HepG2 (cell line): ENCODE data around the gene PLCXD3. TPM values are rescaled to one million over a fixed set of nuclear protein-coding genes. Genes with fewer than 3 reads are reported as not detected.

Source experiments
- ATAC-seq: fragments of 200-7000 bp; cut with Tn5 transposase; 3 replicates; pipeline ENCODE4 v1.9.1; 2020; ENCODE audit warnings: mild to moderate bottlenecking, moderate library complexity
- BruUV-seq: library from RNA; stranded (reverse); fragments of 400-500 nt; replicated peaks from 2 replicates; lab custom pipeline; 2021; lab: Mats Ljungman, UMichigan
- CTCF ChIA-PET: fragments of 300-600 bp; formaldehyde crosslinking; extraction: SDS; loops from one replicate; lab custom pipeline; 2021; ENCODE audit warnings: low total read pairs, inconsistent platforms, low intra/inter-chr PET ratio; lab: Yijun Ruan, JAX
- POLR2A ChIA-PET: fragments of 350-600 bp; sonication (Branson Sonifier 250); formaldehyde crosslinking; loops from one replicate; lab custom pipeline; 2020; ENCODE audit warnings: antibody characterized with exemption, inconsistent platforms; lab: Yijun Ruan, JAX
- DNase-seq: peaks from one replicate; pipeline ENCODE4 v3.0.0-alpha.2; 2015; ENCODE audit warnings: low spot score
- FAIRE-seq: peaks from 3 replicates; lab custom pipeline; 2011; peaks lifted over from hg19 to GRCh38; lab: Jason Lieb, UNC
- H2AFZ ChIP-seq: one replicate; pipeline ENCODE4 v1.6.1; 2011; ENCODE audit warnings: low read length, inconsistent platforms
- H3K27ac ChIP-seq: fragments of 300-600 bp; 3 replicates; pipeline ENCODE4 v1.8.0; 2011; ENCODE audit warnings: mixed run types, mild to moderate bottlenecking, mixed read lengths, low read length, inconsistent platforms; ENCODE audit not compliant: insufficient read depth; ENCODE audit errors: extremely low read length
- H3K27me3 ChIP-seq, 2 experiments: fragments of 200-600 bp in 1 of 2; 2 replicates in 1 of 2; 3 replicates in 1 of 2; pipeline versions ENCODE4 v1.6.0 to v1.8.0; 2011; ENCODE audit warnings: low read length in 2 of 2, mild to moderate bottlenecking in 2 of 2, moderate library complexity in 2 of 2, inconsistent platforms in 1 of 2; ENCODE audit not compliant: insufficient read depth in 2 of 2, control insufficient read depth in 1 of 2
- H3K36me3 ChIP-seq, 2 experiments: fragments of 200-600 bp in 1 of 2; replicated peaks in 1 of 2; 2 replicates in 1 of 2; 3 replicates in 1 of 2; pipeline versions ENCODE4 v1.5.1 to v1.8.0; 2011; ENCODE audit warnings: low read length in 2 of 2, inconsistent platforms in 1 of 2; ENCODE audit not compliant: insufficient read depth in 2 of 2, control insufficient read depth in 1 of 2
- H3K4me1 ChIP-seq: 2 replicates; pipeline ENCODE4 v1.5.1; 2012; ENCODE audit warnings: low read length, inconsistent platforms; ENCODE audit not compliant: insufficient read depth
- H3K4me2 ChIP-seq: 2 replicates; pipeline ENCODE4 v1.6.0; 2011; ENCODE audit warnings: low read depth, low read length, inconsistent platforms
- H3K4me3 ChIP-seq, 3 experiments: fragments of 200-600 bp in 1 of 3; sonication (generic), shearing (Covaris generic) in 1 of 3; replicated peaks in 1 of 3; 2 replicates each; pipeline ENCODE4 v1.5.1; 2011 to 2016; ENCODE audit warnings: low read length in 3 of 3, inconsistent platforms in 2 of 3, low read depth in 2 of 3, mild to moderate bottlenecking in 2 of 3, control low read depth in 1 of 3, mixed read lengths in 1 of 3; ENCODE audit not compliant: insufficient read depth in 1 of 3
- H3K79me2 ChIP-seq: one replicate; pipeline ENCODE4 v1.6.1; 2011; ENCODE audit warnings: low read length, inconsistent platforms; ENCODE audit not compliant: insufficient read depth
- H3K9ac ChIP-seq: 2 replicates; pipeline ENCODE4 v1.6.0; 2011; ENCODE audit warnings: mild to moderate bottlenecking, low read depth, low read length, inconsistent platforms; ENCODE audit not compliant: insufficient read depth
- H3K9me3 ChIP-seq: 2 replicates; pipeline ENCODE4 v1.5.1; 2012; ENCODE audit warnings: mild to moderate bottlenecking, low read length
- H4K20me1 ChIP-seq: 2 replicates; pipeline ENCODE4 v1.6.0; 2011; ENCODE audit warnings: inconsistent platforms, mild to moderate bottlenecking, low read length, moderate library complexity; ENCODE audit not compliant: insufficient read depth
- ARID5B ChIP-seq: IDR thresholded peaks from 2 replicates; pipeline ENCODE4 v1.4.0; 2020; ENCODE audit warnings: mild to moderate bottlenecking, missing genetic modification reagents
- MED13 ChIP-seq: sonication (generic); formaldehyde crosslinking; IDR thresholded peaks from 2 replicates; pipeline ENCODE4 v1.5.0; 2020; ENCODE audit warnings: missing genetic modification reagents
- SCMH1 ChIP-seq: sonication (generic); formaldehyde crosslinking; IDR thresholded peaks from 2 replicates; pipeline ENCODE4 v1.9.0; 2021; ENCODE audit warnings: missing genetic modification reagents, mild to moderate bottlenecking, borderline replicate concordance
- SMAD3 ChIP-seq: sonication (generic); formaldehyde crosslinking; IDR thresholded peaks from 2 replicates; pipeline ENCODE4 v1.4.0; 2020; ENCODE audit warnings: missing genetic modification reagents
- ZNF205 ChIP-seq: IDR thresholded peaks from 2 replicates; pipeline ENCODE4 v1.6.1; 2018; ENCODE audit warnings: missing biosample characterization, missing genetic modification reagents
- ZNF644 ChIP-seq: IDR thresholded peaks from 2 replicates; pipeline ENCODE4 v1.6.1; 2016; ENCODE audit warnings: low read depth
- ZNF7 ChIP-seq: IDR thresholded peaks from 2 replicates; pipeline ENCODE4 v1.6.1; 2016; ENCODE audit warnings: missing biosample characterization, missing genetic modification reagents
- whole genome bisulfite sequencing: methylation state at CpG from one replicate; pipeline ENCODE4 v1.1.6; 2017; ENCODE audit warnings: low lambda C conversion rate; 5-methylcytosine and 5-hydroxymethylcytosine counted together
- in situ Hi-C: cut with HindIII; loops from 2 replicates; pipeline ENCODE4 v1.10.0; 2017; ENCODE audit warnings: low pct_unique_long_range_greater_than_20kb; ENCODE audit not compliant: extremely low pct_ligation_motif_present
- intact Hi-C: fragments of 100-400 bp; cut with micrococcal nuclease; formaldehyde crosslinking; loops from one replicate; pipeline ENCODE4 v1.10.0; 2022; ENCODE audit not compliant: unreplicated experiment
- polyA plus RNA-seq, 8 experiments: library from polyadenylated mRNA; depleted of rRNA in 3 of 8; stranded (reverse) in 7 of 8; unstranded in 1 of 8; fragments of >200 nt; fragmentation: Illumina TruSeq in 4 of 8; extraction: Trizol in 4 of 8; gene quantifications; 2 replicates each; pipeline versions ENCODE4 v1.2.1 to v1.2.3, GENCODE V29; 2011 to 2016; ENCODE audit warnings: low read depth in 4 of 8, missing spikeins in 1 of 8, mixed read lengths in 1 of 8; ENCODE audit not compliant: insufficient read depth in 1 of 8
- total RNA-seq, 5 experiments: library from RNA; depleted of rRNA; stranded (reverse); fragments of >200 nt; fragmentation: Illumina TruSeq; extraction: Trizol; gene quantifications; 2 replicates each; pipeline ENCODE4 v1.2.3, GENCODE V29; 2016; ENCODE audit warnings: low read depth in 1 of 5
- TF ChIP-seq, protein P1 (sequence below): sonication (generic); formaldehyde crosslinking; IDR thresholded peaks from 2 replicates; pipeline ENCODE4 v1.9.0; 2021; ENCODE audit warnings: missing genetic modification reagents, borderline replicate concordance

Gene PLCXD3
- total and polyA plus RNA-seq, 2 of the 13 experiments (the other 11 are each of a cell fraction or from before 2014, with no cell fraction given): not detected

GRCh38 chr5:41508696-41509398 is 1.6 kb downstream of the PLCXD3 start:
- TF ChIP-seq ZNF644 (CRISPR knock-in tag): no peak
- no peak for TF ChIP-seq SCMH1 (CRISPR knock-in tag)
- TF ChIP-seq ZNF205 (CRISPR knock-in tag): no peak
- no peak for TF ChIP-seq MED13 (CRISPR knock-in tag)
- no peak for TF ChIP-seq ZNF7 (CRISPR knock-in tag)
- TF ChIP-seq, protein P1, sequence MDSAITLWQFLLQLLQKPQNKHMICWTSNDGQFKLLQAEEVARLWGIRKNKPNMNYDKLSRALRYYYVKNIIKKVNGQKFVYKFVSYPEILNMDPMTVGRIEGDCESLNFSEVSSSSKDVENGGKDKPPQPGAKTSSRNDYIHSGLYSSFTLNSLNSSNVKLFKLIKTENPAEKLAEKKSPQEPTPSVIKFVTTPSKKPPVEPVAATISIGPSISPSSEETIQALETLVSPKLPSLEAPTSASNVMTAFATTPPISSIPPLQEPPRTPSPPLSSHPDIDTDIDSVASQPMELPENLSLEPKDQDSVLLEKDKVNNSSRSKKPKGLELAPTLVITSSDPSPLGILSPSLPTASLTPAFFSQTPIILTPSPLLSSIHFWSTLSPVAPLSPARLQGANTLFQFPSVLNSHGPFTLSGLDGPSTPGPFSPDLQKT (CRISPR knock-in tag): no peak
- TF ChIP-seq SMAD3 (CRISPR knock-in tag): no peak
- no peak for TF ChIP-seq ARID5B (CRISPR knock-in tag)
- no peak overlapping the region for H3K9ac ChIP-seq
- no TSS peak for BruUV-seq
- no peak overlapping the region for H3K4me3 ChIP-seq
- in situ Hi-C loops (no loop called here), intact Hi-C loops (no loop called here)
- no peak overlapping the region for H3K4me2 ChIP-seq
- DNase-seq (no peak), ATAC-seq (no peak), FAIRE-seq (no peak)
- no peak overlapping the region for H2AFZ ChIP-seq
- ChIA-PET CTCF (no interaction called here), POLR2A (no interaction called here)
- no peaks in the 10 kb centered on the region for H3K4me1 ChIP-seq
- no peaks in the 10 kb centered on the region for H4K20me1 ChIP-seq
- H3K36me3 ChIP-seq: no peaks in the 10 kb centered on the region
- no peak overlapping the region for H3K27ac ChIP-seq
- no peaks in the 10 kb centered on the region for H3K79me2 ChIP-seq
- no peaks in the 10 kb centered on the region for H3K9me3 ChIP-seq
- H3K27me3 ChIP-seq: peaks cover 0 to 8% of the 10 kb centered on the region in 2 experiments; a peak in 2 of 5 replicates
- WGBS: 3% methylated on average over 3 of the region's 5 CpGs
